Esophagus muscularis mucosa (tissue), 4 donors: ENCODE measurements around the gene NOSIP. TPM values are rescaled to one million over a fixed set of nuclear protein-coding genes. Genes with fewer than 3 reads are reported as not detected.
A peak's percentile ranks its signal among the peaks of the same experiment; 100 is the strongest.
"Not testable (repeated sequence)": the region's sequence is repeated elsewhere in the genome, so short reads cannot be mapped to it uniquely, and the experiment has no call there.

Source experiments
- DNase-seq: peaks from one replicate; pipeline ENCODE4 v3.0.0-alpha.2; 2017; ENCODE audit errors: extremely low spot score
- H3K27ac ChIP-seq, 4 donors: fragments of 200-600 bp; sonication (generic); replicated peaks in 1 of 4; 1 replicate in 3 of 4; 2 replicates in 1 of 4; pipeline ENCODE4 v1.5.1; 2016 to 2019; ENCODE audit warnings: mild to moderate bottlenecking in 1 of 4
- H3K27me3 ChIP-seq, 4 donors: fragments of 200-600 bp; sonication (generic); one replicate each; pipeline versions ENCODE4 v1.5.1 to v1.6.0; 2016 to 2019
- H3K36me3 ChIP-seq, 4 donors: fragments of 200-600 bp; sonication (generic); one replicate each; pipeline ENCODE4 v1.5.1; 2016 to 2019
- H3K4me1 ChIP-seq, 4 donors: fragments of 200-600 bp; sonication (generic); one replicate each; pipeline ENCODE4 v1.5.1; 2016 to 2019
- H3K4me3 ChIP-seq, 4 donors: fragments of 200-600 bp; sonication (generic); 1 replicate in 2 of 4; 2 replicates in 2 of 4; pipeline ENCODE4 v1.5.1; 2016 to 2019; ENCODE audit warnings: mild to moderate bottlenecking in 4 of 4, moderate library complexity in 1 of 4
- H3K9me3 ChIP-seq, 4 donors: fragments of 200-600 bp; sonication (generic); 1 replicate in 3 of 4; 2 replicates in 1 of 4; pipeline ENCODE4 v1.5.1; 2016 to 2019
- EP300 ChIP-seq: sonication (generic); formaldehyde crosslinking; IDR thresholded peaks from one replicate; pipeline ENCODE4 v1.6.1; 2017; ENCODE audit warnings: antibody characterized with exemption
- POLR2A ChIP-seq: fragments of 450-650 bp; IDR thresholded peaks from one replicate; pipeline ENCODE4 v1.6.1; 2017; ENCODE audit warnings: antibody characterized with exemption, moderate library complexity, mild to moderate bottlenecking, low read depth
- POLR2AphosphoS5 ChIP-seq, 2 donors: sonication (generic); formaldehyde crosslinking; IDR thresholded peaks; one replicate each; pipeline ENCODE4 v1.6.1; 2017; ENCODE audit warnings: antibody characterized with exemption in 2 of 2
- WGBS: methylation state at CpG from one replicate; pipeline ENCODE4 v1.1.5; 2018; 5-methylcytosine and 5-hydroxymethylcytosine counted together
- intact Hi-C: fragments of 100-400 bp; cut with DNase I; formaldehyde crosslinking; loops from one replicate; pipeline ENCODE4 v1.15.1; 2023
- total RNA-seq, 4 donors: library from RNA; depleted of rRNA; stranded (reverse); fragments of >200 nt; gene quantifications; one replicate each; pipeline versions ENCODE4 v1.1.0 to v1.2.1, GENCODE V29; 2016
- TF ChIP-seq, protein P1 (sequence below), 3 experiments: fragments of 200-600 bp in 2 of 3; fragments of 450-650 bp in 1 of 3; sonication (generic) in 2 of 3; IDR thresholded peaks; one replicate each; pipeline ENCODE4 v1.5.1; 2017 to 2019; ENCODE audit warnings: antibody characterized with exemption in 3 of 3, mild to moderate bottlenecking in 2 of 3, moderate library complexity in 1 of 3

Gene NOSIP, protein sequence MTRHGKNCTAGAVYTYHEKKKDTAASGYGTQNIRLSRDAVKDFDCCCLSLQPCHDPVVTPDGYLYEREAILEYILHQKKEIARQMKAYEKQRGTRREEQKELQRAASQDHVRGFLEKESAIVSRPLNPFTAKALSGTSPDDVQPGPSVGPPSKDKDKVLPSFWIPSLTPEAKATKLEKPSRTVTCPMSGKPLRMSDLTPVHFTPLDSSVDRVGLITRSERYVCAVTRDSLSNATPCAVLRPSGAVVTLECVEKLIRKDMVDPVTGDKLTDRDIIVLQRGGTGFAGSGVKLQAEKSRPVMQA
- total RNA-seq = 10 to 100 TPM; 51.0 to 71.6 (median 59.2) TPM

DNA sequence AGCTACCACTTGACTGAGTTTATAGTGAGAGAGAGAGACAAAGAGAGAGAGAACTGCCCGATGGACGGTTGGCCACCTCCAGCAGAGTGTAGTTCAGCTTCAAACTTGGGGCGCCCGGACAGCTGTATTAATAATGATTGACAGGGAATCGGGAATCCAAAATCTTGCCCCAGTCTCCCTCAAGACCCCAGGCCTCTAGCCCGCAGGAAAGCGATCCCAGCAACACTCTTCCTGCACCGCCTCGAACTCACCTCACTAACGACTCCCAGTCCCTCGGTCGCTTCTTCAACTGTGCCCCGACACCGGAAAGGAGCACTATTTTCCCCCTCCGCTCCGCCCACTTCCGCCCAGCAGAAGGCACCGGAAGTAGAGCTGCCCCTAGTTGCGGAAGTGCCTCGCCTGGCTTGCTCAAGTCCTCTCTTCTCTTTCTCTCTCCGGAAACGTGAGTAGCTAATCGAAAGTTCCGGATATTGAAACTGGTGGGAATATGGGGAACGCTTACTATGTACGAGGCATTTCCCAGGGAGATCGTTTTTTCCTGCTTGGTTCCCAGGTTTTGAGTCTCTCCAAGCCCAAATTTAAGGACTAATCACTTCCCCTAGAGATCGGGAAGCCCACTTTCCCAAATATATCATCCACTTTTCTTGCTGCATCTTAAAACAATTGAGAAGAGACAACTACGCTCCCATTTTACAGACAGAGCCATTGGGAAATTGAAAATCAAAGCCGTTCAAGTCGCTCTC lies at the start of gene NOSIP:
Gene NOSIP (minus strand): TSS at position 293 of the 743 bp plus-strand sequence. CDS start 19,865 bp downstream, outside the sequence.
- H3K9me3 ChIP-seq = no peaks in the 10 kb centered on the region
- WGBS = 2% methylated on average over 31 of the region's 31 CpGs
- no peaks in the 10 kb centered on the region for H3K27me3 ChIP-seq
- peak within 1 kb of the TSS; percentile 68 to 84 (median 71) for H3K4me3 ChIP-seq
- peak within 1 kb of the TSS; percentile 74 to 85 (median 81) for H3K27ac ChIP-seq
- intact Hi-C loops = no loop called here
- peak; percentile 99 for DNase-seq
- peaks cover 7 to 14% (median 11%) of the 10 kb centered on the region in 4 donors for H3K36me3 ChIP-seq
- TF ChIP-seq POLR2AphosphoS5 (IDR thresholded peaks at IDR 0.05) (peak; percentile 97 to 98), POLR2A (peak; percentile 78), EP300 (no peak)
- TF ChIP-seq, protein P1, sequence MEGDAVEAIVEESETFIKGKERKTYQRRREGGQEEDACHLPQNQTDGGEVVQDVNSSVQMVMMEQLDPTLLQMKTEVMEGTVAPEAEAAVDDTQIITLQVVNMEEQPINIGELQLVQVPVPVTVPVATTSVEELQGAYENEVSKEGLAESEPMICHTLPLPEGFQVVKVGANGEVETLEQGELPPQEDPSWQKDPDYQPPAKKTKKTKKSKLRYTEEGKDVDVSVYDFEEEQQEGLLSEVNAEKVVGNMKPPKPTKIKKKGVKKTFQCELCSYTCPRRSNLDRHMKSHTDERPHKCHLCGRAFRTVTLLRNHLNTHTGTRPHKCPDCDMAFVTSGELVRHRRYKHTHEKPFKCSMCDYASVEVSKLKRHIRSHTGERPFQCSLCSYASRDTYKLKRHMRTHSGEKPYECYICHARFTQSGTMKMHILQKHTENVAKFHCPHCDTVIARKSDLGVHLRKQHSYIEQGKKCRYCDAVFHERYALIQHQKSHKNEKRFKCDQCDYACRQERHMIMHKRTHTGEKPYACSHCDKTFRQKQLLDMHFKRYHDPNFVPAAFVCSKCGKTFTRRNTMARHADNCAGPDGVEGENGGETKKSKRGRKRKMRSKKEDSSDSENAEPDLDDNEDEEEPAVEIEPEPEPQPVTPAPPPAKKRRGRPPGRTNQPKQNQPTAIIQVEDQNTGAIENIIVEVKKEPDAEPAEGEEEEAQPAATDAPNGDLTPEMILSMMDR (IDR thresholded peaks at IDR 0.05) = peak in 1 of 3 experiments; percentile 57
- peaks cover 21 to 32% (median 28%) of the 10 kb centered on the region in 4 donors for H3K4me1 ChIP-seq

DNA sequence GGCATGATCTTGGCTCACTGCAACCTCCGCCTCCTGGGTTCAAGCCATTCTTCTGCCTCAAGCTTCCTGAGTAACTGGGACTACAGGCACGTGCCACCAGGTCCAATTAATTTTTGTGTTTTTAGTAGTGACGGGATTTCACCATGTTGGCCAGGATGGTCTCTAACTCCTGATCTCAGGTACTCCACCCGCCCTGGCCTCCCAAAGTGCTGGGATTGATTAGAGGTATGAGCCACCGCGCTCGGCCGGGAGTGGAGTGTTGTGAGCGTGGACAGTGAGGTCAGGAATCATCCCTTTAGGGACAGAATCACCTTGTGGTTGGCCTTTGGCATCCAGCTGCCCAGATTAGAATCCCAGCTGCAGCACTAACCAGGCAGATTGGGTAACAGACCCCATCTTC lies 49.3 kb upstream of the NOSIP start:
- no peak for DNase-seq
- H3K4me3 ChIP-seq = no peak overlapping the region
- H3K36me3 ChIP-seq = peaks cover 21 to 38% (median 28%) of the 10 kb centered on the region in 4 donors
- no peak for TF ChIP-seq POLR2A
- peaks cover 14 to 27% (median 26%) of the 10 kb centered on the region in 4 donors for H3K4me1 ChIP-seq
- no peak overlapping the region for H3K27ac ChIP-seq
- 83% methylated on average over 9 of the region's 9 CpGs for WGBS
- intact Hi-C loops = no loop called here
- no peaks in the 10 kb centered on the region for H3K27me3 ChIP-seq
- no peaks in the 10 kb centered on the region for H3K9me3 ChIP-seq

DNA sequence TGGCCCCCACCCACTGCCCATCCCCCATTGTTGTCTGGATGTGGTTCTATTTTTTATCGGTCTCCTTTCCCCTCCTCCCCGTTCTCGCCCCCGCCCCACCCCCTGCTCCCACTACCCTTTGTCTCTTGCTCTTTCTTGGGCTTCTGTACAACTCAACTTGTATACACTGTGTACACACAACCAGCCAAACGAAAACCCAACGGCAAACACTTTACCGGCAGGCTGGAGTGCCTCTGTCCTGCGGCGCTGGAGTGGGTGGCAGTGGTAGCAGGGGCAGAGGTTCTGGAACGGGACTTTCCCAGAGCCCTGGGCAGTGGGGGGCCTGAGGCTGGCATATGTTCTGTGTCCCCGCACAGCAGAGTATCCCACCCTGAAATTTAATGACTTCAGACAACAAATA lies 45.9 kb upstream of the NOSIP start:
- no peak overlapping the region for H3K27ac ChIP-seq
- peaks cover 7 to 21% (median 19%) of the 10 kb centered on the region in 4 donors for H3K4me1 ChIP-seq
- no peak overlapping the region for H3K4me3 ChIP-seq
- H3K27me3 ChIP-seq = no peaks in the 10 kb centered on the region
- H3K9me3 ChIP-seq = no peaks in the 10 kb centered on the region
- 84% methylated on average over 11 of the region's 11 CpGs for WGBS
- TF ChIP-seq POLR2A (no peak), EP300 (no peak), POLR2AphosphoS5 (IDR thresholded peaks at IDR 0.05) (no peak)
- TF ChIP-seq, protein P1 (IDR thresholded peaks at IDR 0.05) = no peak
- intact Hi-C loops = no loop called here
- DNase-seq = no peak
- peaks cover 22 to 51% (median 43%) of the 10 kb centered on the region in 4 donors for H3K36me3 ChIP-seq

DNA sequence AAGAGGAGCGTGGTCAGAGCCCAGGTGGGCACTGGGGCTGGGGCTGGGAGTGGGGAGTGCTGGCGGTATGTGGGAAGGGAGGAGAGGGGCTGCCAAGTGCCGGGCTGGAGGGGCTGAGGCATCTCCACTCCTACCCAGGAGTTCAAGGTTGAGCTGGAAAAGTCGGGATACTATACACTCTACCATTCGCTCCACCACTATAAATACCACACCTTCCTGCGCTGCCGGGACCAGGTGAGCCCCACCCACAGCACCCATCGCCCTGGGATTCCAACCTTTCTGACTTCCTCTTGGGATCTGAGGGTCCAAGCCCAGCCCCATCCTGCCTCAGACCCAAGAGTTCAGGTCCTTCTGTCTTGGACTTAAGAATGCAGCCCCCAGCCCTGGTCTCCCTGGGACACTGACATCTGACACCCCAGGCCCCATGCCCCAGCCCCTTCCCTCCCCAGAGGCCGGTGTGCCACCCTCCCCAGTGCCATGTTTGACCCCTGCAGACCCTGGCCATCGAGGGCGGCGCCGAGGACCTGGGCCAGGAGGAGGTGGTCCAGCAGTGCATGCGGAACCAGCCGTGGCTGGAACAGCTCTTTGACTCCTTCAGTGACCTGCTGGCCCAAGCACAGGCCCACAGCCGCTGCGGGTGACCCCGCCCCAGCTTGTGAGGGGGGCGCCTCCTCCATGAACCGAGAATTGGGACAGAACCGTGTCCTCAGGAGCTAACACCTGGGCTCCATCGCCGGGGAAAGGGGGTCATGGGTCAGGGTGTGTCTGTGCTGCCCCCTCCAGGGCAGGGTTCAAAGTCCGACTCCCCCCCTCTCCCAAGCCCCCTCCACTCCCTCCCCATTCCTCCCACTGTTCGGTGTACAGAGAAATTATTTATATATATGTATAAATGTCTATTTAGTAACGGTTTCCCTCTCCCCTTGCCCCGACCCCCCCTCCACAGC lies 44.9 kb upstream of the NOSIP start:
- no peak overlapping the region for H3K27ac ChIP-seq
- H3K27me3 ChIP-seq = no peaks in the 10 kb centered on the region
- TF ChIP-seq POLR2AphosphoS5 (IDR thresholded peaks at IDR 0.05) (no peak), POLR2A (no peak), EP300 (no peak)
- TF ChIP-seq, protein P1 (IDR thresholded peaks at IDR 0.05) = no peak
- H3K9me3 ChIP-seq = no peaks in the 10 kb centered on the region
- peaks cover 0 to 11% (median 9%) of the 10 kb centered on the region in 4 donors for H3K4me1 ChIP-seq
- H3K4me3 ChIP-seq = no peak overlapping the region
- intact Hi-C loops = no loop called here
- peaks cover 23 to 60% (median 50%) of the 10 kb centered on the region in 4 donors for H3K36me3 ChIP-seq
- 71% methylated on average over 11 of the region's 27 CpGs for WGBS
- DNase-seq = no peak

DNA sequence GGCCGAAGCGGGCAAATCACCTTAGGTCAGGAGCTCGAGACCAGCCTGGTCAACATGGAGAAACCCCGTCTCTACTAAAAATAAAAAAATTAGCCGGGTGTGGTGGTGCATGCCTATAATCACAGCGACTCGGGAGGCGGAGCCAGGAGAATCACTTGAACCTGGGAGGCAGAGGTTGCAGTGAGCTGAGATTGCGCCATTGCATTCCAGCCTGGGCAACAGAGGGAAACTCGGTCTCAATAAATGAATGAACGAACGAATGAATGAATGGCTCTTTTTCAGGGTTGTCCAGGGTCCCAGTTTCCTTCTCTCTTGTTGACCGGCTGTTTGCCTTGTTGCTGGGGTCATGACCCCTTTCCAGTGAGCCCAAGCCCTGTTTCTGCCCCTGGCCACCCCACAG lies 37.5 kb upstream of the NOSIP start:
- DNase-seq = not testable (repeated sequence)
- 91% methylated on average over 13 of the region's 13 CpGs for WGBS
- peaks cover 33 to 85% (median 83%) of the 10 kb centered on the region in 4 donors for H3K36me3 ChIP-seq

More for the DNA sequence above, 37.5 kb upstream of the NOSIP start:
- H3K27ac ChIP-seq, H3K9me3 ChIP-seq, H3K4me3 ChIP-seq, H3K27me3 ChIP-seq, intact Hi-C loops: not testable (repeated sequence)
- H3K4me1 ChIP-seq = peaks cover 2 to 16% (median 13%) of the 10 kb centered on the region in 4 donors
